Endothelial cell of umbilical vein (primary cell): ENCODE results near the gene COG5. TPM values are rescaled to one million over a fixed set of nuclear protein-coding genes. Genes with fewer than 3 reads are reported as not detected.
A peak's percentile ranks its signal among the peaks of the same experiment; 100 is the strongest.

Experiments
- BruUV-seq: library from RNA; stranded (reverse); fragments of 400-500 nt; replicated peaks from 2 replicates; lab custom pipeline; 2021; lab: Mats Ljungman, UMichigan
- CTCF ChIA-PET: fragments of 300-600, 350-600 bp; sonication (Branson Sonifier 250); formaldehyde crosslinking; loops from one replicate; lab custom pipeline; 2021; ENCODE audit warnings: antibody characterized with exemption, inconsistent platforms; lab: Charles Lee
- POLR2A ChIA-PET: fragments of 300-600, 350-600 bp; sonication (Branson Sonifier 250); formaldehyde crosslinking; loops from one replicate; lab custom pipeline; 2021; ENCODE audit warnings: antibody characterized with exemption, inconsistent platforms; lab: Charles Lee
- DNase-seq: peaks from one replicate; pipeline ENCODE4 v3.0.0-alpha.2; 2011; ENCODE audit warnings: low read depth, low spot score
- FAIRE-seq: peaks from 2 replicates; lab custom pipeline; 2011; peaks lifted over from hg19 to GRCh38; lab: Jason Lieb, UNC
- H2AFZ ChIP-seq: 2 replicates; pipeline ENCODE4 v1.6.0; 2012; ENCODE audit warnings: low read depth, low read length, control low read depth, inconsistent platforms
- H3K27ac ChIP-seq: 2 replicates; pipeline ENCODE4 v1.5.1; 2011; ENCODE audit warnings: low read depth, mild to moderate bottlenecking, control low read depth, low read length, moderate library complexity; ENCODE audit not compliant: insufficient read depth
- H3K27me3 ChIP-seq, 2 experiments: 2 replicates each; pipeline versions ENCODE4 v1.6.0 to v1.6.1; 2011; ENCODE audit warnings: low read length in 2 of 2, mixed read lengths in 1 of 2; ENCODE audit not compliant: control insufficient read depth in 2 of 2, insufficient read depth in 2 of 2
- H3K36me3 ChIP-seq, 2 experiments: 2 replicates in 1 of 2; 3 replicates in 1 of 2; pipeline ENCODE4 v1.5.1; 2011; ENCODE audit warnings: low read length in 2 of 2, mild to moderate bottlenecking in 1 of 2, moderate library complexity in 1 of 2; ENCODE audit not compliant: control insufficient read depth in 2 of 2, insufficient read depth in 2 of 2; ENCODE audit errors: extremely low read depth in 1 of 2
- H3K4me1 ChIP-seq: 3 replicates; pipeline ENCODE4 v1.5.1; 2011; ENCODE audit warnings: mild to moderate bottlenecking, low read length; ENCODE audit not compliant: control insufficient read depth, insufficient read depth; ENCODE audit errors: extremely low read depth
- H3K4me2 ChIP-seq: 2 replicates; pipeline ENCODE4 v1.6.1; 2011; ENCODE audit warnings: low read length, control low read depth, mixed read lengths; ENCODE audit not compliant: insufficient read depth
- H3K4me3 ChIP-seq, 3 experiments: fragments of 200-600 bp in 1 of 3; sonication (generic), shearing (Covaris generic) in 1 of 3; replicated peaks in 1 of 3; 2 replicates each; pipeline ENCODE4 v1.5.1; 2011 to 2016; ENCODE audit warnings: control low read depth in 3 of 3, low read length in 3 of 3, mild to moderate bottlenecking in 2 of 3, inconsistent platforms in 1 of 3, low read depth in 1 of 3, moderate library complexity in 1 of 3; ENCODE audit not compliant: insufficient read depth in 1 of 3
- H3K79me2 ChIP-seq: 2 replicates; pipeline ENCODE4 v1.6.0; 2012; ENCODE audit warnings: low read length, inconsistent platforms; ENCODE audit not compliant: control insufficient read depth, insufficient read depth
- H3K9ac ChIP-seq: replicated peaks from 2 replicates; pipeline ENCODE3; 2011; ENCODE audit warnings: low read length, control low read depth; ENCODE audit not compliant: insufficient read depth; ENCODE audit errors: extremely low read depth
- H3K9me1 ChIP-seq: replicated peaks from 3 replicates; pipeline ENCODE4 v1.6.0; 2011; ENCODE audit warnings: mild to moderate bottlenecking, low read length; ENCODE audit not compliant: control insufficient read depth, insufficient read depth; ENCODE audit errors: extremely low read depth
- H3K9me3 ChIP-seq: replicated peaks from 2 replicates; pipeline ENCODE4 v1.5.1; 2012; ENCODE audit warnings: low read length, inconsistent platforms; ENCODE audit not compliant: control insufficient read depth, insufficient read depth
- H4K20me1 ChIP-seq: replicated peaks from 2 replicates; pipeline ENCODE3; 2011; ENCODE audit warnings: mild to moderate bottlenecking, low read length; ENCODE audit not compliant: control insufficient read depth, insufficient read depth; ENCODE audit errors: extremely low read depth
- FOS ChIP-seq: IDR thresholded peaks from 2 replicates; pipeline ENCODE4 v1.6.1; 2011; ENCODE audit warnings: mild to moderate bottlenecking, low read length, moderate library complexity, borderline replicate concordance; ENCODE audit not compliant: insufficient read depth
- JUN ChIP-seq: IDR thresholded peaks from 2 replicates; pipeline ENCODE4 v1.6.1; 2011; ENCODE audit warnings: borderline replicate concordance, low read depth; ENCODE audit not compliant: insufficient read length, insufficient read depth
- dilution Hi-C: fragments of 300-500 bp; cut with MboI; formaldehyde crosslinking; loops from one replicate; pipeline ENCODE4 v1.15.0; 2019; ENCODE audit warnings: low sequenced_read_pairs; ENCODE audit not compliant: extremely low pct_ligation_motif_present
- intact Hi-C: fragments of 100-400 bp; cut with micrococcal nuclease; formaldehyde crosslinking; loops from one replicate; pipeline ENCODE4 v1.10.0; 2022
- polyA plus RNA-seq, 4 experiments: library from polyadenylated mRNA; depleted of rRNA in 3 of 4; stranded (reverse) in 3 of 4; unstranded in 1 of 4; fragments of >200 nt; gene quantifications; 2 replicates each; pipeline versions ENCODE4 v1.2.1 to v1.2.3, GENCODE V29; 2011 to 2012; ENCODE audit warnings: missing spikeins in 1 of 4
- small RNA-seq: library from RNA; depleted of rRNA; stranded (forward); fragments of <200 nt; gene quantifications from one replicate; pipeline ENCODE3, GENCODE V24; 2012; ENCODE audit warnings: low replicate concordance, low read depth; ENCODE audit not compliant: insufficient read depth, insufficient read length
- total RNA-seq: library from RNA; stranded (reverse); gene quantifications from 2 replicates; pipeline ENCODE4 v1.2.3, GENCODE V29; 2021

The COG5 gene
- total and polyA plus RNA-seq, 2 donors (not counting 3 experiments of a cell fraction or from before 2014, with no cell fraction given): 18.8 to 45.3 TPM

GRCh38 chr7:107152011-107152410 lies 411.7 kb downstream of the COG5 start:
- DNase-seq: no peak
- H3K9ac ChIP-seq: no peak overlapping the region
- no peaks in the 10 kb centered on the region for H4K20me1 ChIP-seq
- no peak overlapping the region for H3K27ac ChIP-seq
- H3K79me2 ChIP-seq: no peaks in the 10 kb centered on the region
- dilution Hi-C loops (no loop called here), intact Hi-C loops (no loop called here)
- no peak for TF ChIP-seq JUN
- TF ChIP-seq FOS: peak; percentile 58
- H3K9me3 ChIP-seq: no peaks in the 10 kb centered on the region
- ChIA-PET POLR2A (interaction anchor here (1.1 kb wide), 1 partner anchor 17 kb away, joined by 5 read pairs; the partner anchor contains the start of gene HBP1), CTCF (interaction anchor here (1.0 to 7.1 kb wide), 9 partner anchors 12 to 728 kb away, joined by 3 to 440 read pairs (median 6); partner anchors contain the start of gene HBP1)
- peaks cover 0 to 3% of the 10 kb centered on the region in 2 experiments for H3K36me3 ChIP-seq
- H3K4me2 ChIP-seq: no peak overlapping the region
- no peaks in the 10 kb centered on the region for H3K27me3 ChIP-seq
- no peaks in the 10 kb centered on the region for H3K9me1 ChIP-seq
- H3K4me1 ChIP-seq: peaks cover 13% of the 10 kb centered on the region
- no TSS peak for BruUV-seq
- no peak overlapping the region for H2AFZ ChIP-seq
- no peak for FAIRE-seq
- no peak overlapping the region for H3K4me3 ChIP-seq

Small RNA genes lying within 50 kb of the gene (small RNA-seq; reads per million reads assigned to genes)
- gene AC002381.1 (not detected), gene RF01233 (not detected)

Other genes starting within 250 kb of the COG5 start
- not detected in 2 replicates for gene GPR22, start 93.9 kb downstream of the COG5 start, total RNA-seq
- gene GPR22, start 93.9 kb downstream of the COG5 start, polyA plus RNA-seq: not detected in 2 replicates
- gene DUS4L, start 51 bp upstream of the COG5 start, total RNA-seq: 9.6 and 9.8 TPM in 2 replicates
- gene DUS4L, start 51 bp upstream of the COG5 start, polyA plus RNA-seq: 1.7 and 2.5 TPM in 2 replicates
- 162 and 175 TPM in 2 replicates for gene BCAP29, start 16.3 kb upstream of the COG5 start, total RNA-seq
- gene BCAP29, start 16.3 kb upstream of the COG5 start, polyA plus RNA-seq: 53.1 and 122 TPM in 2 replicates
- gene SLC26A4, start 96.9 kb upstream of the COG5 start, total RNA-seq: 0.77 and 1.3 TPM in 2 replicates
- 0.49 and 0.79 TPM in 2 replicates for gene SLC26A4, start 96.9 kb upstream of the COG5 start, polyA plus RNA-seq
- 30.6 and 31.1 TPM in 2 replicates for gene CBLL1, start 180.2 kb upstream of the COG5 start, total RNA-seq
- gene CBLL1, start 180.2 kb upstream of the COG5 start, polyA plus RNA-seq: 23.1 and 23.8 TPM in 2 replicates
- gene SLC26A3, start 239.3 kb upstream of the COG5 start, total RNA-seq: not detected in 2 replicates
- not detected in 2 replicates for gene SLC26A3, start 239.3 kb upstream of the COG5 start, polyA plus RNA-seq